Measurements from ENCODE around the gene CDK5RAP1. TPM values are rescaled to one million over a fixed set of nuclear protein-coding genes. Genes with fewer than 3 reads are reported as not detected.

The CDK5RAP1 gene
- total RNA-seq, 1 experiment from 2014 or later, result 53.4 TPM

DNA sequence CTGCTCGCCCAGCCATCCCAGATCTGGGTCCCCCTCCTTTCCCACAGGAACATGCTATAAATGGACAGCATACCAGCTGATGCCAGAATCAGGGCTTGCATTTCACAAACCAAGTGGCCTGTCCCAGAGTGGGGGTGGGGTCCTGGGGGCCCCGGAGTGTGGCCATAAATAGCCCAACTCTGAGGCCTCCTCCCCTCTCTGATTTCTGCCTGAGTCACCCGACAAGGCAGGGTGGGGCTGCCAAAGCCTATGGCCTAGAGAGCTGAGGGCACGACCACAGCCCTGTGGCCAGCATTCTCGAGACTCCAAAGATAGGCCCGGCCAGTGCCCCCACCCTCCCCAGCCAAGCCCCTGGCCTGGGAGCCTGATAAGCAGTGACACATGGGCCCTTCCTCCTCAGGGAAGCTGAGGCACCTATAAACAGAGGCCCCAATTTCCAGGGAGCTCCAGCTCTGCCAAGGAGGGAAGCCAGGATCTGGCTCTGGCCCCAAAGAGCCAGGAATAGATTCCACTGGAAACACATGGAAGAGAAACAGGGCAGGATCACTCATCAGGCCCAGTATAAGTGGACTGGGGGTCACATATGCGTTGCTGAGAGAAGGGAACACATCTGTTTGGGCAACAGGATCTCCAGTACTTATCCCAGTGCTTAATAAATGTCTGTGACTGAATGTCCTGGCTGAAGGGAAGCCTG lies 22.0 kb upstream of the CDK5RAP1 start:
- H3K9ac ChIP-seq (ENCODE audit: low read length), result no peak overlapping the region; the same call in 1 of the 2 replicates
- ATAC-seq, result peak; percentile 92
- POLR2A ChIA-PET (ENCODE audit: unreplicated experiment), result no interaction called here

DNA sequence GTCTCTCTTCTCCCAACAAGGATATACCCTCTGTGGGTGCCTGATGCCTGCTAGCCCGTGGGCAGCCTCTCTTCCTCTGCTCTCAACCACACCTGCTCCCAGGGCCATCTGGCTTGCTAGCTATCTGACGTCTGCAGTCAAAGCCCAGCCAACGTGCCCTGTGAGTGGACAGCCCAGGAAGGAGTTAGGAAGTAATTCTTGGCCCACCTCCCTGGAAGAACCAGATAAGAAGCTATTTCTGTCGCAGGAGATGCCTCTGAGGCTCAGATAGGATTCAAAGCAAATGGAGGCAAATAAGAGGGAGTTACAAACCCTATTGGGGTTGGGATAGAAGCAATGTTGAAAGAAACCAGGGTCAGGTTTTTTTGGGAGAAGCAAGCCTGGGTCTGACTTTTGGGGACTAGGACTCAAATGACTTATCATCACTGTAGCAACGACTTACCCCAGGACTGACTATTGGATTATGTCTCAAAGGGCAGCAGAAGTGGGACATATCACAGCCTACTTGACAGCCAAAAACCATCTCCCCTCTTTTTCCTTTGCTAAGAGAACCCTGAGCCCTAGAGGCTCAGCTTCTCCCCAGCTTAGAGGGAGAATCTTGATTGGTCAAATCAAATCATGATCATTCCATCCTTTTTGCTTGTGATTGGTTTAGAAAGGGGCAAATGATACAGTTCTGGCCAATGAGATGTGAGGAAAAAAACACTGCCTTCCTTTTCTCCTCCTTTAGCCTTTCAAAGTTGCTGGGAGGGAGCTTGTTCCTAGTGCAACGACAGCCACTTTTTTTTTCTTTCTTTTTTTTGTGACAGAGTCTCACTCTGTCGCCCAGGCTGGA lies 18.0 kb upstream of the CDK5RAP1 start:
- H3K9me3 ChIP-seq (ENCODE audit: low read length), result no peaks in the 10 kb centered on the region
- TF ChIP-seq, protein P1, sequence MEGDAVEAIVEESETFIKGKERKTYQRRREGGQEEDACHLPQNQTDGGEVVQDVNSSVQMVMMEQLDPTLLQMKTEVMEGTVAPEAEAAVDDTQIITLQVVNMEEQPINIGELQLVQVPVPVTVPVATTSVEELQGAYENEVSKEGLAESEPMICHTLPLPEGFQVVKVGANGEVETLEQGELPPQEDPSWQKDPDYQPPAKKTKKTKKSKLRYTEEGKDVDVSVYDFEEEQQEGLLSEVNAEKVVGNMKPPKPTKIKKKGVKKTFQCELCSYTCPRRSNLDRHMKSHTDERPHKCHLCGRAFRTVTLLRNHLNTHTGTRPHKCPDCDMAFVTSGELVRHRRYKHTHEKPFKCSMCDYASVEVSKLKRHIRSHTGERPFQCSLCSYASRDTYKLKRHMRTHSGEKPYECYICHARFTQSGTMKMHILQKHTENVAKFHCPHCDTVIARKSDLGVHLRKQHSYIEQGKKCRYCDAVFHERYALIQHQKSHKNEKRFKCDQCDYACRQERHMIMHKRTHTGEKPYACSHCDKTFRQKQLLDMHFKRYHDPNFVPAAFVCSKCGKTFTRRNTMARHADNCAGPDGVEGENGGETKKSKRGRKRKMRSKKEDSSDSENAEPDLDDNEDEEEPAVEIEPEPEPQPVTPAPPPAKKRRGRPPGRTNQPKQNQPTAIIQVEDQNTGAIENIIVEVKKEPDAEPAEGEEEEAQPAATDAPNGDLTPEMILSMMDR (conservative IDR thresholded peaks at IDR 0.05; ENCODE audit: low read depth, low read length), result no peak
- TF ChIP-seq EZH2 (IDR thresholded peaks at IDR 0.05; ENCODE audit: low read length, unreplicated experiment) (no peak), EZH2phosphoT487 (IDR thresholded peaks at IDR 0.05; ENCODE audit: borderline replicate concordance, low read length) (no peak)
- ATAC-seq (no peak), DNase-seq (no peak)
- H4K20me1 ChIP-seq (ENCODE audit: low read length), result no peaks in the 10 kb centered on the region
- no peak overlapping the region for H3K4me2 ChIP-seq (ENCODE audit: low read length)
- no peaks in the 10 kb centered on the region for H3F3A ChIP-seq (ENCODE audit: low read length, unreplicated experiment)
- ChIA-PET POLR2A (ENCODE audit: unreplicated experiment) (interaction anchor here (0.7 kb wide), 1 partner anchor 135 kb away, joined by 5 read pairs; no protein-coding TSS in a partner anchor), CTCF (interaction anchor here (0.6 kb wide), 1 partner anchor 26 kb away, joined by 3 read pairs; no protein-coding TSS in a partner anchor)
- no peaks in the 10 kb centered on the region for H3K27me3 ChIP-seq (ENCODE audit: low read length)
- no peaks in the 10 kb centered on the region for H3K36me3 ChIP-seq (ENCODE audit: low read depth, low read length)
- no peaks in the 10 kb centered on the region for H3K79me2 ChIP-seq (ENCODE audit: low read length)
- no peak overlapping the region for H3K9ac ChIP-seq (ENCODE audit: low read length)
- H3K9me2 ChIP-seq (replicated peaks; ENCODE audit: low read length), result no peaks in the 10 kb centered on the region
- H2AFZ ChIP-seq (ENCODE audit: low read length), result no peak overlapping the region
- H3K4me3 ChIP-seq (ENCODE audit: low read length), result no peak overlapping the region
- intact Hi-C loops (cut with micrococcal nuclease), result loop anchor here (10.0 kb wide), 1 partner anchor 1825 kb away; no protein-coding TSS in a partner anchor
- H3K4me1 ChIP-seq (ENCODE audit: insufficient read depth, low read length), result peaks cover 10% of the 10 kb centered on the region
- H3K27ac ChIP-seq (ENCODE audit: low read length), result no peak overlapping the region
- no TSS peak for BruUV-seq (replicated peaks)

More for the DNA sequence above, 22.0 kb upstream of the CDK5RAP1 start:
- Histone ChIP-seq H3K9me3 (ENCODE audit: low read length) (no peaks in the 10 kb centered on the region), H3K27ac (ENCODE audit: low read length) (peak overlapping the region; percentile 38), H3K4me2 (ENCODE audit: low read length) (peak overlapping the region; percentile 55), H3K4me1 (ENCODE audit: insufficient read depth, low read length) (peaks cover 10% of the 10 kb centered on the region), H3K79me2 (ENCODE audit: low read length) (no peaks in the 10 kb centered on the region), H3K36me3 (ENCODE audit: low read depth, low read length) (no peaks in the 10 kb centered on the region), H3K4me3 (ENCODE audit: low read length) (no peak overlapping the region), H3K9me2 (replicated peaks; ENCODE audit: low read length) (no peaks in the 10 kb centered on the region), H4K20me1 (ENCODE audit: low read length) (no peaks in the 10 kb centered on the region), H3F3A (ENCODE audit: low read length, unreplicated experiment) (no peaks in the 10 kb centered on the region), H2AFZ (ENCODE audit: low read length) (peak overlapping the region; percentile 69), H3K27me3 (ENCODE audit: low read length) (no peaks in the 10 kb centered on the region)
- CTCF ChIA-PET, result no interaction called here
- intact Hi-C loops (cut with micrococcal nuclease), result no loop called here
- no peak for TF ChIP-seq EZH2 (IDR thresholded peaks at IDR 0.05; ENCODE audit: low read length, unreplicated experiment)
- no peak for TF ChIP-seq EZH2phosphoT487 (IDR thresholded peaks at IDR 0.05; ENCODE audit: borderline replicate concordance, low read length)
- TF ChIP-seq, protein P1 (conservative IDR thresholded peaks at IDR 0.05; ENCODE audit: low read depth, low read length), result no peak
- DNase-seq, result peak; percentile 51
- no TSS peak for BruUV-seq (replicated peaks)

All from PC-3 (cell line).